Measurements from ENCODE around the gene NHSL2.

- TF ChIP-seq CTCF (IDR thresholded peaks at IDR 0.05; ENCODE audit: insufficient read depth, low read depth, low read length) = no peak
- TF ChIP-seq EZH2 (IDR thresholded peaks at IDR 0.05; ENCODE audit: insufficient read depth, low read length) = no peak
Measured at GRCh38 chrX:71906144-71906543, 4.5 kb upstream of the NHSL2 start.
